HCT116 (cell line): ENCODE measurements around the gene VIPR2. TPM values are rescaled to one million over a fixed set of nuclear protein-coding genes. Genes with fewer than 3 reads are reported as not detected.

Experiments
- ATAC-seq: fragments of 200-7000 bp; cut with Tn5 transposase; 2 replicates; pipeline ENCODE4 v1.9.1; 2020; ENCODE audit warnings: mild to moderate bottlenecking, moderate library complexity
- BruUV-seq: library from RNA; stranded (reverse); fragments of 400-500 nt; replicated peaks from 2 replicates; lab custom pipeline; 2021; lab: Mats Ljungman, UMichigan
- CTCF ChIA-PET: fragments of 300-600 bp; sonication (Branson Sonifier 250); formaldehyde crosslinking; loops from one replicate; lab custom pipeline; 2021; ENCODE audit warnings: antibody characterized with exemption; lab: Charles Lee
- POLR2A ChIA-PET: fragments of 300-600, 350-600 bp; sonication (Branson Sonifier 250); formaldehyde crosslinking; loops from one replicate; lab custom pipeline; 2021; ENCODE audit warnings: antibody characterized with exemption; lab: Charles Lee
- RAD21 ChIA-PET, 2 experiments: fragments of 300-600 bp; sonication (Branson Sonifier 250); formaldehyde crosslinking; loops; one replicate each; lab custom pipeline; 2023; ENCODE audit warnings: low total read pairs in 2 of 2; ENCODE audit not compliant: uncharacterized antibody in 2 of 2, unreplicated experiment in 2 of 2, low non-redundant PET in 1 of 2; lab: Charles Lee
- DNase-seq: peaks from one replicate; pipeline ENCODE4 v3.0.0-alpha.2; 2010; ENCODE audit warnings: low read depth, low spot score
- H2AFZ ChIP-seq: fragments of 200-600 bp; shearing (Covaris generic), sonication (generic); 2 replicates; pipeline ENCODE4 v1.6.1; 2017; ENCODE audit warnings: low read depth, mixed run types, mixed read lengths, antibody characterized with exemption, low read length; ENCODE audit not compliant: poor library complexity, severe bottlenecking
- H3K27ac ChIP-seq: 2 replicates; pipeline ENCODE4 v1.5.1; 2012; ENCODE audit warnings: low read depth, low read length
- H3K27me3 ChIP-seq: fragments of 200-600 bp; sonication (generic); 2 replicates; pipeline ENCODE4 v1.6.1; 2016; ENCODE audit warnings: mixed run types, low read length, mixed read lengths; ENCODE audit not compliant: insufficient read depth
- H3K36me3 ChIP-seq, 2 experiments: fragments of 200-500 bp in 1 of 2; fragments of 200-600 bp in 1 of 2; sonication (Bioruptor generic) in 1 of 2; sonication (generic) in 1 of 2; 2 replicates each; pipeline versions ENCODE4 v1.5.1 to v1.6.1; 2014 to 2016; ENCODE audit warnings: low read length in 2 of 2, inconsistent platforms in 1 of 2, mixed read lengths in 1 of 2, mixed run types in 1 of 2; ENCODE audit not compliant: insufficient read depth in 2 of 2, control insufficient read depth in 1 of 2
- H3K4me1 ChIP-seq, 2 experiments: fragments of 200-600 bp in 1 of 2; sonication (generic) in 1 of 2; 2 replicates each; pipeline versions ENCODE4 v1.5.1 to v1.6.1; 2012 to 2017; ENCODE audit warnings: low read length in 2 of 2, inconsistent platforms in 1 of 2, mild to moderate bottlenecking in 1 of 2, mixed read lengths in 1 of 2, mixed run types in 1 of 2, moderate library complexity in 1 of 2; ENCODE audit not compliant: insufficient read depth in 2 of 2, control insufficient read depth in 1 of 2
- H3K4me2 ChIP-seq: fragments of 200-600 bp; sonication (generic); 2 replicates; pipeline ENCODE4 v1.6.1; 2017; ENCODE audit warnings: mixed run types, low read length, mixed read lengths
- H3K4me3 ChIP-seq, 2 experiments: fragments of 200-600 bp in 1 of 2; sonication (generic) in 1 of 2; replicated peaks in 1 of 2; 2 replicates each; pipeline ENCODE4 v1.5.1; 2011 to 2016; ENCODE audit warnings: low read length in 2 of 2, control low read depth in 1 of 2, low read depth in 1 of 2, mild to moderate bottlenecking in 1 of 2, mixed read lengths in 1 of 2, mixed run types in 1 of 2
- H3K79me2 ChIP-seq: fragments of 200-600 bp; sonication (generic); 2 replicates; pipeline ENCODE4 v1.6.1; 2017; ENCODE audit warnings: mild to moderate bottlenecking, mixed run types, low read length, moderate library complexity, mixed read lengths; ENCODE audit not compliant: insufficient read depth
- H3K9ac ChIP-seq: fragments of 200-600 bp; sonication (generic); 2 replicates; pipeline ENCODE4 v1.6.1; 2016; ENCODE audit warnings: low read length, mixed read lengths
- H3K9me2 ChIP-seq: fragments of 200-600 bp; sonication (generic), shearing (Covaris generic); 2 replicates; pipeline ENCODE4 v1.6.1; 2017; ENCODE audit warnings: mixed run types, mild to moderate bottlenecking, moderate library complexity; ENCODE audit not compliant: insufficient read depth
- H3K9me3 ChIP-seq, 2 experiments: fragments of 200-500 bp in 1 of 2; fragments of 200-600 bp in 1 of 2; sonication (Bioruptor generic) in 1 of 2; sonication (generic) in 1 of 2; 2 replicates each; pipeline ENCODE4 v1.6.1; 2014 to 2017; ENCODE audit warnings: low read length in 2 of 2, mixed read lengths in 2 of 2, inconsistent platforms in 1 of 2, low read depth in 1 of 2, mild to moderate bottlenecking in 1 of 2, mixed run types in 1 of 2, moderate library complexity in 1 of 2; ENCODE audit not compliant: control insufficient read depth in 1 of 2, insufficient read depth in 1 of 2
- H4K20me1 ChIP-seq: fragments of 200-600 bp; sonication (generic), shearing (Covaris generic); 2 replicates; pipeline ENCODE4 v1.6.1; 2017; ENCODE audit warnings: mixed run types, mild to moderate bottlenecking, moderate library complexity; ENCODE audit not compliant: insufficient read depth
- ATF3 ChIP-seq: IDR thresholded peaks from 2 replicates; pipeline ENCODE4 v1.6.1; 2012
- CEBPB ChIP-seq: IDR thresholded peaks from 2 replicates; pipeline ENCODE4 v1.6.1; 2012; ENCODE audit warnings: low read depth
- EGR1 ChIP-seq: IDR thresholded peaks from 2 replicates; pipeline ENCODE4 v1.6.1; 2012; ENCODE audit warnings: low read depth
- ELF1 ChIP-seq: IDR thresholded peaks from 2 replicates; pipeline ENCODE4 v1.6.1; 2012; ENCODE audit warnings: low read depth, borderline replicate concordance
- EZH2phosphoT487 ChIP-seq: fragments of 200-600 bp; IDR thresholded peaks from 2 replicates; pipeline ENCODE4 v1.6.1; 2018; ENCODE audit warnings: antibody characterized with exemption, borderline replicate concordance
- POLR2A ChIP-seq: IDR thresholded peaks from 2 replicates; pipeline ENCODE4 v1.7.0; 2011; ENCODE audit warnings: borderline replicate concordance; ENCODE audit not compliant: insufficient read depth, insufficient read length; ENCODE audit errors: extremely low read depth
- POLR2AphosphoS5 ChIP-seq: IDR thresholded peaks from 2 replicates; pipeline ENCODE4 v1.6.1; 2011; ENCODE audit warnings: mild to moderate bottlenecking, low read depth, low read length, moderate library complexity
- REST ChIP-seq: IDR thresholded peaks from 2 replicates; pipeline ENCODE4 v1.6.1; 2012; ENCODE audit warnings: low read depth
- SP1 ChIP-seq: IDR thresholded peaks from 2 replicates; pipeline ENCODE4 v1.6.1; 2012; ENCODE audit warnings: low read depth
- TCF7L2 ChIP-seq: IDR thresholded peaks from 2 replicates; pipeline ENCODE4 v1.7.0; 2011; ENCODE audit warnings: borderline replicate concordance, inconsistent platforms; ENCODE audit not compliant: insufficient read depth, insufficient read length; ENCODE audit errors: extremely low read depth
- YY1 ChIP-seq: IDR thresholded peaks from 2 replicates; pipeline ENCODE4 v1.6.1; 2011; ENCODE audit warnings: low read length, low read depth, moderate library complexity, mild to moderate bottlenecking; ENCODE audit not compliant: insufficient replicate concordance; ENCODE audit errors: extremely low read depth
- ZBTB33 ChIP-seq: IDR thresholded peaks from 2 replicates; pipeline ENCODE4 v1.6.1; 2011; ENCODE audit warnings: mild to moderate bottlenecking, low read length, moderate library complexity; ENCODE audit not compliant: insufficient replicate concordance; ENCODE audit errors: extremely low read depth
- ZFX ChIP-seq: fragments of 450-650 bp; IDR thresholded peaks from 2 replicates; pipeline ENCODE4 v1.6.1; 2017
- intact Hi-C: fragments of 100-400 bp; cut with micrococcal nuclease; formaldehyde crosslinking; loops from 2 replicates; pipeline ENCODE4 v1.10.0; 2022
- total RNA-seq: library from RNA; stranded (reverse); gene quantifications from one replicate; pipeline ENCODE4 v1.2.1, GENCODE V29; 2021; ENCODE audit not compliant: unreplicated experiment

The VIPR2 gene
- total RNA-seq, 1 experiment from 2014 or later = 0.10 TPM

GRCh38 chr7:159158888-159159405, 14.3 kb upstream of the VIPR2 start:
- Histone ChIP-seq H2AFZ (no peak overlapping the region), H3K9me2 (no peaks in the 10 kb centered on the region), H3K9me3 (no peaks in the 10 kb centered on the region), H3K36me3 (no peaks in the 10 kb centered on the region), H3K9ac (no peak overlapping the region), H4K20me1 (no peaks in the 10 kb centered on the region), H3K4me2 (no peak overlapping the region), H3K4me1 (no peaks in the 10 kb centered on the region), H3K27ac (no peak overlapping the region), H3K4me3 (no peak overlapping the region), H3K79me2 (no peaks in the 10 kb centered on the region), H3K27me3 (peaks cover 8% of the 10 kb centered on the region; the same call in 1 of the 2 replicates)
- no peak for TF ChIP-seq POLR2AphosphoS5
- TF ChIP-seq ATF3 = no peak
- no peak for TF ChIP-seq EZH2phosphoT487
- TF ChIP-seq YY1 = no peak
- no peak for TF ChIP-seq POLR2A
- TF ChIP-seq TCF7L2 = no peak
- TF ChIP-seq ELF1 = no peak
- TF ChIP-seq EGR1 = no peak
- no TSS peak for BruUV-seq
- ChIA-PET POLR2A (no interaction called here), RAD21 (no interaction called here), CTCF (no interaction called here)
- intact Hi-C loops = no loop called here
- no peak for ATAC-seq
- DNase-seq = no peak

- Histone ChIP-seq H2AFZ (no peak overlapping the region), H3K9ac (no peak overlapping the region), H3K4me3 (no peak overlapping the region), H3K9me2 (no peaks in the 10 kb centered on the region), H3K9me3 (no peaks in the 10 kb centered on the region), H3K27ac (no peak overlapping the region), H3K4me2 (no peak overlapping the region), H3K27me3 (peaks cover 8% of the 10 kb centered on the region; the same call in 1 of the 2 replicates), H3K79me2 (no peaks in the 10 kb centered on the region), H3K4me1 (no peaks in the 10 kb centered on the region), H4K20me1 (no peaks in the 10 kb centered on the region), H3K36me3 (no peaks in the 10 kb centered on the region)
- ChIA-PET CTCF (no interaction called here), POLR2A (no interaction called here), RAD21 (no interaction called here)
- DNase-seq = no peak
- no TSS peak for BruUV-seq
- intact Hi-C loops = no loop called here
- no peak for ATAC-seq
- no peak for TF ChIP-seq POLR2A
- no peak for TF ChIP-seq ZBTB33
- no peak for TF ChIP-seq CEBPB
- no peak for TF ChIP-seq ELF1
- no peak for TF ChIP-seq ZFX
- TF ChIP-seq REST = no peak
- no peak for TF ChIP-seq SP1
- TF ChIP-seq YY1 = no peak
These were observed 13.6 kb upstream of the VIPR2 start for GRCh38 chr7:159158125-159158887.
